ENCODE data around the gene DEAF1. TPM values are rescaled to one million over a fixed set of nuclear protein-coding genes. Genes with fewer than 3 reads are reported as not detected.
"Not testable (repeated sequence)": the region's sequence is repeated elsewhere in the genome, so short reads cannot be mapped to it uniquely, and the experiment has no call there.

The DEAF1 gene
- total RNA-seq, 2 experiments from 2014 or later, result 68.4 to 79.6 TPM

DNA sequence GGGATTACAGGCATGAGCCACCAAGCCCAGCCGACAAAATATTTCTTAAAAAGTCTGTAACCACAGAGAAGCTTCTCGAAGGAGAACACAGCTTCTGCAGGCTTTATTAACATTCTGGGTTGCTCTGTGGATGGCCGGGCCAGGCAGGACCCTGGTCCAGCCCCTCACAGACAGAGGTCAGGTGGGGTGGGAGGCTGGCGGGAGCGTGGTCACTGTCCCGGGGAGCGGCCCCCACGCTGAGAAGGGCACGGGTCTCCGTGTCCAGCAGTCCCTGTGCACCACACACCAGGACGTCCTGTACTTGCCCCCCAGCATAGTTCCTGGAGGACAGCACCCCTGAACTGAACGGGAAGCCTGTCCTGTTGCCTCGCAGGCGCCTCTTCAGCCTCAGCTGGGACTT, 38.6 kb downstream of the DEAF1 start:
- H3K36me3 Mint-ChIP-seq (ENCODE audit: low read depth), result peaks cover 27% of the 10 kb centered on the region
- H3K27me3 ChIP-seq (ENCODE audit: control insufficient read depth in 1 of 2, insufficient read depth in 2 of 2, low read length in 2 of 2), result no peaks in the 10 kb centered on the region
- no peaks in the 10 kb centered on the region for H3K9me3 Mint-ChIP-seq
- H3K36me3 ChIP-seq (ENCODE audit: insufficient read depth, low read length), result peaks cover 39% of the 10 kb centered on the region
- H3K27ac Mint-ChIP-seq, result no peak overlapping the region
- H3K4me3 Mint-ChIP-seq, result no peak overlapping the region
- POLR2A ChIA-PET, result no interaction called here
- intact Hi-C loops (cut with DNase I, micrococcal nuclease), result no loop called here
- TF ChIP-seq, protein P1, sequence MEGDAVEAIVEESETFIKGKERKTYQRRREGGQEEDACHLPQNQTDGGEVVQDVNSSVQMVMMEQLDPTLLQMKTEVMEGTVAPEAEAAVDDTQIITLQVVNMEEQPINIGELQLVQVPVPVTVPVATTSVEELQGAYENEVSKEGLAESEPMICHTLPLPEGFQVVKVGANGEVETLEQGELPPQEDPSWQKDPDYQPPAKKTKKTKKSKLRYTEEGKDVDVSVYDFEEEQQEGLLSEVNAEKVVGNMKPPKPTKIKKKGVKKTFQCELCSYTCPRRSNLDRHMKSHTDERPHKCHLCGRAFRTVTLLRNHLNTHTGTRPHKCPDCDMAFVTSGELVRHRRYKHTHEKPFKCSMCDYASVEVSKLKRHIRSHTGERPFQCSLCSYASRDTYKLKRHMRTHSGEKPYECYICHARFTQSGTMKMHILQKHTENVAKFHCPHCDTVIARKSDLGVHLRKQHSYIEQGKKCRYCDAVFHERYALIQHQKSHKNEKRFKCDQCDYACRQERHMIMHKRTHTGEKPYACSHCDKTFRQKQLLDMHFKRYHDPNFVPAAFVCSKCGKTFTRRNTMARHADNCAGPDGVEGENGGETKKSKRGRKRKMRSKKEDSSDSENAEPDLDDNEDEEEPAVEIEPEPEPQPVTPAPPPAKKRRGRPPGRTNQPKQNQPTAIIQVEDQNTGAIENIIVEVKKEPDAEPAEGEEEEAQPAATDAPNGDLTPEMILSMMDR (IDR thresholded peaks at IDR 0.05), result no peak
- H3K4me1 ChIP-seq (ENCODE audit: insufficient read depth, low read length), result no peaks in the 10 kb centered on the region
- CTCF ChIA-PET, result interaction anchor here (1.1 kb wide), 1 partner anchor 44 kb away, joined by 3 read pairs; no protein-coding TSS in a partner anchor
- no peak overlapping the region for H3K4me3 ChIP-seq (ENCODE audit: low read length)
- no peak overlapping the region for H3K27ac ChIP-seq (ENCODE audit: low read depth in 1 of 2, low read length in 2 of 2)
- ATAC-seq (ENCODE audit: poor library complexity) (no peak), DNase-seq (no peak)
- H3K4me1 Mint-ChIP-seq (ENCODE audit: low read depth), result no peaks in the 10 kb centered on the region
- H3K9me3 ChIP-seq (ENCODE audit: control insufficient read depth in 1 of 2, insufficient read depth in 1 of 2, low read length in 2 of 2), result no peaks in the 10 kb centered on the region
- H3K27me3 Mint-ChIP-seq, result no peaks in the 10 kb centered on the region

DNA sequence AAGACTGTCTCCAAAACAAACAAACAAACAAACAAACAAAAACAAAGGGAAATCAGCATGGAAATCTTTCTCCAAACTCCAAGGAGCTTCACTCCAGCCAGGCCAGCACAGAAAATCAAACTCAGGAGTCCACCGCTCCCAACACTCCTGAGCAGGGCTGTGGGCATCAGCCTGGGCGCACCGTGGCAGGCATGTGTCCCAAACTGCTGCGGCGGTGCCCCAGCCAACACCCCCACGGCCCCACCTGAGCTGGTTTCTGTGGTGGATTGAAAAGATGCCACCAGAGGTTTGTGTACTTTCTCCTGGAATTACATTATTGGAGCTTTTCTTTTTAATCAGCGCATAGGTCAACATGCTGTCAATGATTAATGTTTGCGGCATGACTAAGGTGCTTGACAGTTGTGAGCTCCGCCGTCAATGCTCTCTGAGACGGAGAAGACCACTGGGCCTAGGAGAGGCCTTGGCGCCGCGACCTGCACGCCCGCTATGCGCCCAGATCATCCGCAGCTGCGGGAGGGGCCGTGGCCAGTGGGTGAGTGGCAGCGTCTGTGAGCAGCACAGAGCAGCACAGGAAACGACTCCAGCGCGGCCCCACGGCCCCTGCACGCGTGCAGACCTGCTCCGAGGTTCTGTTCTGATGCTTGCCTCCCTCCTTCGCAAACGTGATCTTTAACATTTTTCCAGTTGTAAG, 39.8 kb downstream of the DEAF1 start:
- Mint-ChIP-seq H3K27ac (no peak overlapping the region), H3K4me3 (no peak overlapping the region), H3K9me3 (no peaks in the 10 kb centered on the region), H3K36me3 (ENCODE audit: low read depth) (peaks cover 33% of the 10 kb centered on the region), H3K27me3 (no peaks in the 10 kb centered on the region), H3K4me1 (ENCODE audit: low read depth) (no peaks in the 10 kb centered on the region)
- Histone ChIP-seq H3K4me3 (ENCODE audit: low read length) (no peak overlapping the region), H3K27me3 (ENCODE audit: control insufficient read depth in 1 of 2, insufficient read depth in 2 of 2, low read length in 2 of 2) (no peaks in the 10 kb centered on the region), H3K9me3 (ENCODE audit: control insufficient read depth in 1 of 2, insufficient read depth in 1 of 2, low read length in 2 of 2) (no peaks in the 10 kb centered on the region), H3K27ac (ENCODE audit: low read depth in 1 of 2, low read length in 2 of 2) (no peak overlapping the region), H3K36me3 (ENCODE audit: insufficient read depth, low read length) (peaks cover 38% of the 10 kb centered on the region), H3K4me1 (ENCODE audit: insufficient read depth, low read length) (no peaks in the 10 kb centered on the region)
- TF ChIP-seq, protein P1 (IDR thresholded peaks at IDR 0.05), result no peak
- ATAC-seq (ENCODE audit: poor library complexity) (no peak), DNase-seq (no peak)
- intact Hi-C loops (cut with DNase I, micrococcal nuclease), result no loop called here
- ChIA-PET POLR2A (no interaction called here), CTCF (no interaction called here)

DNA sequence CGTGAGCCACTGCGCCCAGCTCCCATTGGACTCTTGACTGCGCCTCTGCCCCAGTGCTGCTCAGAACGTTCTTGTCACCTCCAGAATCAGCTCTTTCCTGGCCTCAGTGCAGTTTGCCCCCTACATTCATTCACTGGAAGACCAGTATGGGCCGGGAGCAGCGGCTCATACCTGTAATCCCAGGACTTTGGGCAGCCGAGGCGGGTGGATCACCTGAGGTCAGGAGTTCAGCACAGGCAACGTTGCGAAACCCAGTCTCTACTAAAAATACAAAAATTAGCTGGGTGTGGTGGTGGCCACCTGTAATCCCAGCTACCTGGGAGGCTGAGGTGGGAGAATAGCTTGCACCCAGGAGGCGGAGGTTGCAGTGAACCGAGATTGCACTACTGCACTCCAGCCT, 40.6 kb downstream of the DEAF1 start:
- H3K27ac ChIP-seq (ENCODE audit: low read depth in 1 of 2, low read length in 2 of 2); H3K27me3 Mint-ChIP-seq; ATAC-seq (ENCODE audit: poor library complexity); H3K4me3 Mint-ChIP-seq; intact Hi-C loops (cut with DNase I, micrococcal nuclease); H3K9me3 Mint-ChIP-seq; DNase-seq; H3K27me3 ChIP-seq (ENCODE audit: control insufficient read depth in 1 of 2, insufficient read depth in 2 of 2, low read length in 2 of 2); H3K4me3 ChIP-seq (ENCODE audit: low read length); H3K4me1 ChIP-seq (ENCODE audit: insufficient read depth, low read length); H3K4me1 Mint-ChIP-seq (ENCODE audit: low read depth); H3K27ac Mint-ChIP-seq; CTCF ChIA-PET; H3K9me3 ChIP-seq (ENCODE audit: control insufficient read depth in 1 of 2, insufficient read depth in 1 of 2, low read length in 2 of 2); POLR2A ChIA-PET: not testable (repeated sequence)
- peaks cover 36% of the 10 kb centered on the region for H3K36me3 ChIP-seq (ENCODE audit: insufficient read depth, low read length)
- peaks cover 31% of the 10 kb centered on the region for H3K36me3 Mint-ChIP-seq (ENCODE audit: low read depth)

DNA sequence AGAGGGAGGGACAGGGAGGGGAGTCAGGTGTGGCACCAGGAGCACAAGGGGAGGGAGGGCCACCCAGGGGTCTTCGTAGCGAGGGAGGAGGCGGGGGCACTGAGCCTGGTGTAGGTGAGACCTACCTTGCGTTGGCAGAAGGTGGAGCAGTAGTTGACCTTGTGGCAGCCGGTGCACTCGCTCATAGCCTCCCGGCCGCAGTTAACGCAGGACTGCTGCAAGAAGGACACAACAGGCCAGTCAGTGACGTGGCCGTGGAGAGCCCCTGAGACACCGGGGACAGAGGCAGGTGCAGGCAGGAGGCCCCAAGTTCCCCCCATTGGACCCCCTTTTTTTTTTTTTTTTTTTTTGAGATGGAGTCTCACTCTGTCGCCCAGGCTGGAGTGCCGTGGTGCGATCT, 41.2 kb downstream of the DEAF1 start:
- ChIA-PET POLR2A (no interaction called here), CTCF (no interaction called here)
- Mint-ChIP-seq H3K27ac (no peak overlapping the region), H3K36me3 (ENCODE audit: low read depth) (peaks cover 28% of the 10 kb centered on the region), H3K27me3 (no peaks in the 10 kb centered on the region), H3K4me1 (ENCODE audit: low read depth) (no peaks in the 10 kb centered on the region), H3K4me3 (no peak overlapping the region), H3K9me3 (no peaks in the 10 kb centered on the region)
- ATAC-seq (ENCODE audit: poor library complexity), result no peak
- intact Hi-C loops (cut with DNase I, micrococcal nuclease), result no loop called here
- no peak for DNase-seq
- H3K27ac ChIP-seq (ENCODE audit: low read depth in 1 of 2, low read length in 2 of 2), result no peak overlapping the region
- peaks cover 31% of the 10 kb centered on the region for H3K36me3 ChIP-seq (ENCODE audit: insufficient read depth, low read length)
- no peaks in the 10 kb centered on the region for H3K27me3 ChIP-seq (ENCODE audit: control insufficient read depth in 1 of 2, insufficient read depth in 2 of 2, low read length in 2 of 2)
- no peaks in the 10 kb centered on the region for H3K4me1 ChIP-seq (ENCODE audit: insufficient read depth, low read length)
- H3K4me3 ChIP-seq (ENCODE audit: low read length), result no peak overlapping the region
- TF ChIP-seq, protein P1 (IDR thresholded peaks at IDR 0.05), result no peak
- no peaks in the 10 kb centered on the region for H3K9me3 ChIP-seq (ENCODE audit: control insufficient read depth in 1 of 2, insufficient read depth in 1 of 2, low read length in 2 of 2)

DNA sequence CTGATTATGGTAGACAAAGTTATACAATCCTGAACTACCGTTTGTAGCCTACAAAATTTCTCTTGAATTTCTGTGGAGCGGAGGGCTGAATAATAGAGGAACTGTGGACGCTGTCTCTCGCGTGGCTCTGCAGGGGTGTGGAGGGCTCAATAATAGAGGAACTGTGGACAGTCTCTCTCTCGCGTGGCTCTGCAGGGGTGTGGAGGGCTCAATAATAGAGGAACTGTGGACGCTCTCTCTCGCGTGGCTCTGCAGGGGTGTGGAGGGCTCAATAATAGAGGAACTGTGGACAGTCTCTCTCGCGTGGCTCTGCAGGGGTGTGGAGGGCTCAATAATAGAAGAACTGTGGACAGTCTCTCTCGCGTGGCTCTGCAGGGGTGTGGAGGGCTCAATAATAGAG, 41.9 kb downstream of the DEAF1 start:
- ATAC-seq (ENCODE audit: poor library complexity); intact Hi-C loops (cut with DNase I, micrococcal nuclease); H3K27ac Mint-ChIP-seq; CTCF ChIA-PET; H3K27me3 ChIP-seq (ENCODE audit: control insufficient read depth in 1 of 2, insufficient read depth in 2 of 2, low read length in 2 of 2); H3K27me3 Mint-ChIP-seq; H3K9me3 Mint-ChIP-seq; H3K9me3 ChIP-seq (ENCODE audit: control insufficient read depth in 1 of 2, insufficient read depth in 1 of 2, low read length in 2 of 2); H3K27ac ChIP-seq (ENCODE audit: low read depth in 1 of 2, low read length in 2 of 2); H3K4me1 Mint-ChIP-seq (ENCODE audit: low read depth); POLR2A ChIA-PET; H3K4me3 ChIP-seq (ENCODE audit: low read length); H3K4me3 Mint-ChIP-seq; DNase-seq; H3K4me1 ChIP-seq (ENCODE audit: insufficient read depth, low read length): not testable (repeated sequence)
- H3K36me3 ChIP-seq (ENCODE audit: insufficient read depth, low read length), result peaks cover 25% of the 10 kb centered on the region
- H3K36me3 Mint-ChIP-seq (ENCODE audit: low read depth), result peaks cover 28% of the 10 kb centered on the region

All from CD4-positive, alpha-beta T cell (primary cell).